HG02970 (cell line): ENCODE data around the gene MEX3C.

Experiments
- ATAC-seq: cut with Tn5 transposase; IDR thresholded peaks from one replicate; pipeline ENCODE4 v1.9.1; 2021; ENCODE audit warnings: mild to moderate bottlenecking, moderate library complexity, moderate number of reproducible peaks; ENCODE audit not compliant: unreplicated experiment, low FRiP score

The MEX3C gene

DNA sequence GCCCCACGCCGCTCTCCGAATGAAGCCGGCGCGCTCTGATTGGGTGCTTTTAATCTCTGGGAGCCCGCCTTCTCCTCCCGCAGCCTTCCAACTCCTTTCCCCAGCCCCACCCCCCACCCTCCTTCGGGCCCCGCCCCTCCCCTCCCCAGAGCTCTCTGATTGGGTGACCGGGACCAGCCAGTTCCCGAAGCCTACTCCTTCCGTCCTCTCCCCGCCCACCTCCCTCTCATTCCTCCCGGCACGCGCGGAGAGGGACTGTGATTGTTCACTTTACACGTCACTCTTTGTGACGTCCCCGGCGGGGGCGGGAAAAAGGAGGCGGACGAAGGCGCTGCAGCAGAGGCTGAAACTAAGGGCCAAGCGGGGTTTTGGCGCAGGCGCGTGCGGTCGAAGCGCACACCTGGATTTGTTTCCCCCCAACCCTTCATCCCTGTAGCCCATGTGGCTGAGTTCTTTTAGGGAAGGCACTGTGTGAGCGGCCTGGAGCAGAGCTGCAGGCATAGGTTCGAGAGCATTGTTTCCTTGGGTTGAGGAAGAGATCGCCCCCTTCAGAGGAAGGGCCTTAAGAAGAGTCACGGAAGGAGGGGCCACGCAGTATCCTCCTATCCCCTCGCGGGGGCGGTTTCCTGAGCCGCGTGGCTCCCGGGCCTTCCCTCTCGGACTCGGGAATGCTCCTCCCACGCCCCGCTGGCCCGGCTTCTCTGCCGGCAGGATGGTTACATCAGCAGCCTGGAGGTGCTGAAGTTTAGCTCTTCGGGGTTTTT lies at the start of gene MEX3C:
Gene MEX3C, minus strand, starts transcription at position 21 of the 764 bp plus-strand sequence. CDS start 361 bp downstream, outside the sequence.
- ATAC-seq: peak; percentile 78

DNA sequence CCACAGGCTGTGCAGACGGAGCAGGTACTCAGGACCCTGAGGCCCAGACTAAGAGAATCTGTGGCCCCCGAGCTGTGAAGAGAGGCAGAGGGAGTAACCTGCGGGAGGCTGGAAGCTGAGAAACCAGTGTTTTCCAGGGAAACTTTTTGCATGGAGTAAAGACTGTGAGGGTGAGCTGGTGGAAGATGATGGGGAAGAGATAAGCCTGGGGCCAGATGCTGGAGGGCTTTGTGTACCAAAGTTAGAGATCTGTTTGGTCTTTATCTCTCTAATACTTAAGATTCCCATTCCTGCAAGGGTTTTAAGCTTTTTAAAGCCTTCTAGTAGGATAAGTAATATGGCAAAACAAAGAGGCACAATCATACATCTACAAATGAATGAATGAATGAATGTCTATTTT lies 43.7 kb upstream of the MEX3C start:
- no peak for ATAC-seq

DNA sequence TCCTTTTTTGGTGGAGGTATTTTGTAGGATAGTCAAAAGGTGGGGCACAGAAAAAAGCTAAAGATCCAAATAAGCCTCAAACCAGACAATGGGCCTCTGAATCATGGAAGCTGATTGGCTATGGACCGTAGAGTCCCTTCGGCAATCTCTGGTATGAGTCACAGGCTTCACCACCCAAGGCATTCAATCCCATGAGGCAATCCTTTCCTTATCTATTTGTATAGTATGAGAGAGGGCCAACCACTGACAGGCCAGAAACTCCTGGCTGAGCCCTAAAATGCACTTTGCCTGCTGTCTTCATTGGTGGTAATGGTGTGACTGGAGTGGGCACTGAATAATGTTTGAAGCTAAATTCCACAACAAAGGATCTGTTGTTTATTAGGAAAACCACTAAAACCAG lies 38.7 kb upstream of the MEX3C start:
- ATAC-seq: no peak

DNA sequence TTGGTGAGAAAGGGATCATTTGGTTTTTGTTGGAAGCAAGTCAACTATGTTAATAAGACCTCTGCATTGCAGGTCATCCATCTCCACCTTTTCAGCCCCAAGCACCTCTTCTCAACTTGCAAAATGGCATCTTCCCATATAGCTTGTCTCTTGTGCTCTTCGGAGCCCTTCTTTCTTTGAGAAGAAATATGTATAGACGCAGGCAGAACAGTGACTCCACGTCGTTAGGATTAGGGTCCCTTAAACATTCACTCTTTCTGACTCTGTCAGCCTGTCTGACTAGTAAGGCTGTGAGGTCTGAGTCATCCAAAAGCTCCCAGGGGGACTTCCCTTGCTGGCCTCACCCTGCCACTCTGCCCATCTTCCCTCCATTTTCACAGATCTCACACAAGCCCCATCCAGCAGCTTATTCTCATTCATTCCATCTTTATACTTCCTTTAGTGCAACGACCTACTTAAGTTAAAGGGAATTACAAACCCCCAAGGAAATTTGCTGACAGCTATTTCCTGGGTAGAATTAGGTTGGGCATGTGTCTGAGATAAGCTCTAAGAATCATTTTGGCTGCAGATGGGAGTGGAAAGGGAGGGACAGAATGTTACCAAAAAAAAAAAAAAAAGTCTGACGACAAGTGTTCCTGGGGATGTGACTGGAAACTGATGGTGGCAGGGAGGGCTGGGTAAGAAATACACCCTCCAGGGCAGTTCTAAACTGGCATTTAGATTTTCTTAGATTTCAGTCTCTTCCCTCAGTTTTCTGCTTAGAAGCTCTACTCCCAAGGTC lies 37.7 kb upstream of the MEX3C start:
- ATAC-seq: no peak

DNA sequence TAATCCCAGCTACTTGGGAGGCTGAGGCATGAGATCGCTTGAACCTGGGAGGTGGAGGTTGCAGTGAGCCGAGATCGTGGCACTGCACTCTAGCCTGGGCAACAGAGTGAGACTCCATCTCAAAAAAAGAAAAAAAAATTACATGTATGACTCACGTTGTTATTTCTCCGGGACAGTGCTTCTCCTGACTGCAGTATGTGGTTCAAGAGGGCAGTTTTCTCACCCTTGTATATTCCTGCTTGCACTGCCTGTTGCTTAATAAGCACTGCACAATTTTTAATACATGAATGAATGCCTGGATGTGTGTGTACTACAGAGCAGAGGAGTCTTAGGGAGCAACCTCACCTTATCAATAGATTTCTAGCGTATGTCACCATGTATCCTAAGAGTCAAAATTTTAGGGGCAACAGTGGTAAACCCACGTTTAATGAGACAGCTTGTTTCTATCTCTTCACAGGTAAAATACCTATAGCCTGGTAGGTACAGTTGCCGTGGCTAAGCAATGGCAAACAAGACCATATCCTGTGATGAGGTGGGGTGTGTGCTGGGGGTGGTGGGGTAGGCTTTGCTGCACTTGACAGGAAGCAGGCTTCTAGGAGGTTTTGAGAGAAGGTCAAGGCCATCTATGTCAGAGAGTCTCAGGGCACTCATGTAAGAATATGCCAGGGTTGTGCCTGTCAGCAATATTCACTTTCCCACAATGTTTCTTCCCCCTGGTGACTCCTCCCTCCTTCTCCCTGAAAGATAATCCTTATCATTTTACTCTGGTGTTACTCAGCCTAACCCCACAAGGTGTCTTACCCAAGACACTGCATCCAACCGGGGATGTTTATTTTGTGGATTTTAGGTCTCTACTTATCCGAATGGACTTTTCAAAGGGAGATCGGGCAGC lies 36.9 kb upstream of the MEX3C start:
- ATAC-seq: no peak

DNA sequence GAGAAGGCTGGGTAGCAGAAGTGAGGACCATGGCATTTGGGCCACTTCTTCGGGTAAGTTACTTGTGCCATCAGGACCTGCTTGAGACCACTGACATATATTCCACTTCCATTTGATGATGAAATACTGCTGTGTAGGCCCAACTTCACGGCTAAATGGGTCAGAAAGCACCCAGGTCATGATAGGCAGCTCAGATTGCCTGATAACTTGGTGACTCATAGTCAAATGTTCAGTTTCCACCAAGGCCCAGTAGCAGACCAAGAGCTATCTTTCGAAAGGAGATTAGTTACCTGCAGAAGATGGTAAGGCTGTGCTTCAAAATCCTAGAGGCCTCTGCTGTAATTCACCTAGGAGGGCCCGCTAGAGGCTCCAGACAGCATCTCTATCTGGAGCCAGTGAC lies 31.8 kb upstream of the MEX3C start:
- no peak for ATAC-seq

DNA sequence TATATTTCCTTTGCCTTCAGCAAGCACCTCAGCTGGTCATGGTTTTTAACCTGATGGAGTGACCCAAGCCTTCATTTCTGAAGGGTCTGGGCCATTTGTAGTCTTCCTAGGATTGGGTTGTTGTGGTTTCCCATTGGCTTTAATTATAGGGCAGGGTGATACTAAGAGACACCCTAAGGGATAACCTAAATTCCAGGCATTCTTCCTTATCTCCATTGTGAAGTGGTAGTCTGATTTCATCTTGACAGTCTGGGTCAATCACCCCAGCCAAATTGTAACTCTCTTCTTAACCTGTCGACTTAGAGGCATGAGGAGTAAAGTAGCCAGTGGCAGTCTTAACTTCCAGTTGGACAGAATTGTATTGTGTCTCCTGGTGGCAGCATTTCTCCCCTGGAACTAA lies 30.2 kb upstream of the MEX3C start:
- no peak for ATAC-seq

DNA sequence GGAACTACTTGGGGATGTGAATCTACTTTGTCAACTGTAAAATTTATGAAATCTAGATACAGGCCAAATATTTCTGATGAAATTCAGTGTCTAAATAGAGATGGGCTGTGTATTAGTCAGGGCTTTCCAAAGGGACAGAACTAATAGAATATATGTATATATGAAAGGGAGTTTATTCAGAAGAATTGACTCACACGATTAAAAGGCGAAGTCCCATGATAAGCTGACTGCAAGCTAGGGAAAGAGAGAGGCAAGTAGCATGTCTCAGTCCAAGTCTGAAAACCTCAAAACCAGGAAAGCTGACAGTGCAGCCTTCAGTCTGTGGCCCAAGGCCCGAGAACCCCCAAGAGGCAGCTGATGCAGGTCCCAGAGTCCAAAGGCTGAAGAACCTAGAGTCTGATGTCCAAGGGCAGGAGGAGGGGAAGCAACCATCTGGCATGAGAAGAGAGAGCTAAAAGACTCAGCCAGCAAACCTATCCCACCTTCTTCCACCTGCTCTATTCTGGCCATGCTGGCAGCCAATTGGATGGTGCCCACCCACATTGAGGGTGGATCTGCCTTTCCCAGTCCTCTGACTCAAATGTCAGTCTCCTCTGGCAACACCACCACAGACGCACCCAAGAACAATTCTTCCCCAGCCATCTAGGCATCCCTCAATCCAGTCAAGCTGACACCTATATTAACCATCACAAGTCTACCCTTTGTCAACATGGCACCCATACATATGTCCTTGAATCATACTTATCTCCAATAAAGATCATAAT lies 29.3 kb upstream of the MEX3C start:
- no peak for ATAC-seq

DNA sequence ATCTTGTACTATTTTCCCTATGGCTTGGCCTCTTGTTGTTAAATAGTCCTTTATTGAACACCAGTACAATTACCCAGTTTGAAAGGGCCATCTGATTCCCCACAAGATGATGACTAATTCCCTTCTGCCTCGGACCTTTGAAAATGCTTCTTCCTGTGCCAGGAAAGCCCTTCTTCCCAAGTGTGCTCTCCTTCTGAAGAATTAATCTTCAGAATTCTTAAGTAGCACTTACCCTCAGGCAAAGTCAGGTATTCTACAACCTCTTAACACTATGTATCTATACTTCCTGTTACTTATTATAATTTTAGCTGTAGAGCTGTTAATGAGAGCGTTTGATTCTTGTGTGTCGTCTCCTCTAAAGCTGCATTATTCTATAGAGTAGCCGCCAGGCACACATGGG lies 28.6 kb upstream of the MEX3C start:
- ATAC-seq: no peak

DNA sequence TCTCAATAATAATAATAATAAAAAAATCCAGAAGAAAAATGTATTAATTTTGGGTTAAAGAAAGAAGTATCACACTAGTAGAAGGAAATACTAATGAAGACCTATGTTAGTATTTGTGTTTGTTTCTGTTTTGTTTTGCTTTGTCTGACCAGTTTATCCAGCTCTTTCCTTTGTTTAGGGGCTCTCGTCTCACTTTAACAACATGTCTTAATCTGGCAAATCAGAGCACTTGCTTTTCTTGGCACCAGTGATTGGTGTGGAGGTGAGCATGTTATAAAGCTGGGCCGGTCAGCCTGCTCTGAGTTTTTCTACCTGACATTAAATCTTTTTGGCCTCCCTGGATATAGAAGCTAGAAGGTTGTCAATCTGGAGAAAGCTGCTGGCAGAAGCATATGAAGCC lies 15.1 kb upstream of the MEX3C start:
- ATAC-seq: no peak

DNA sequence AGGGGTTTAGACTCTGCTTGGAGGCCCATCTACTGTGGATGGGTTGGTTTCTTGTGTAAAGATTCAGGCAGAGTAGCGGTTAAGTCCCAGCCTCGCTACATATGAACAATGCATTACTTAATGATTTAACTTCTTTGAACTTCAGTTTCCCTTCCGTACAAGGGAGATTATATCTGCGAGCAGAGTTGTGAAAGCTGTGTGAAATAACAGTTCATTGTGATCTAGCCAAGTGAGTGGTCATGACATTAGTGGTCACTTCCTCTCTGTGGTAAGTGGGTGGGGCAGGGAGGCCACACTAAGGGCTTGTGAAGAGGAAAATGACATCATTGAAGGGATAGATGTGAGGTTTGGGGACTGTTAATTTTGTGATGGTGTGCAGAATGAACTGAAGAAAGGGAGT lies 14.1 kb upstream of the MEX3C start:
- ATAC-seq: peak; percentile 77

DNA sequence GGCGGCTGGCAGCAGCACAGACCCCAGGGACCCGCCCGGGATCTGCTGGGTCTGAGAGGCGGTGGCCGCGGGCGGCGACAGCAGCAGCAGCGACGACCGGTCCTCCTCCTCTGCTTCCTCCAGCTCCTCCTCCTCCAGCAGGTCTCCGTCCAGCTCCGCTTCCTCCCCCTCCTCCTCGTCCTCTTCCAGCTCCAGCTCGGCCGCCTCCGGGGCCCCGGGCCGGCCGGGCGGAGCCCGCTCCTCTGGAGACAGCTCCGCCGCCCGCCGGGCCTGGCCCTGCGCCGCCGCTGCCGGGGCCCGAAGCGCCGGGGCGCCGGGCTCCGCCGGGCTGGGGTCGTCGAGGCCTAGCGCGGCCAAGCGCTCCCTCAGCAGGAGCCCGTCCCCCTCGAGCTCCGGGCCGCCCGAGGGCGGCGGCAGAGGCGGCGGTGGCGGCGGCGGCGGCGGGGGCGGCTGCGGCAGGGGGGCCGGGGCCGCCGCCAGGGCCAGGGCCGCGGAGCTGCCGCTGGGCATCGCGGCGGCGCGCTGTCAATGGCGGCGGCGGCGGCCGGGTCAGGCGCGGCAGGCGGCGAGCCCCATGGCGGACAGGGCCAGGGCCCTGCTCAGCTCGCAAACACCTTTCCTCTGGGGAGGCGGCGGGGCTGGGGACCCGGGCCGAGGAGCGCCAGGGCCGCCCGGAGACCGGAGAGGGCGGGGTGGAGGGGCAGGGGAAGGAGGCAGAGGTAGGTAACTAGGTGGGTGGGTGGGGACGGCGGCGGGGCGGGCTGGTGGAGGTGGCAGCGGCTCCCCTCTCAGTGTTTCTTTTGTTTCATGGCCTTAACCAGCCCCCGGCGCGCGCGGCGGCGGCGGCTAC lies 445 bp downstream of the MEX3C start:
- peak; percentile 8 for ATAC-seq

DNA sequence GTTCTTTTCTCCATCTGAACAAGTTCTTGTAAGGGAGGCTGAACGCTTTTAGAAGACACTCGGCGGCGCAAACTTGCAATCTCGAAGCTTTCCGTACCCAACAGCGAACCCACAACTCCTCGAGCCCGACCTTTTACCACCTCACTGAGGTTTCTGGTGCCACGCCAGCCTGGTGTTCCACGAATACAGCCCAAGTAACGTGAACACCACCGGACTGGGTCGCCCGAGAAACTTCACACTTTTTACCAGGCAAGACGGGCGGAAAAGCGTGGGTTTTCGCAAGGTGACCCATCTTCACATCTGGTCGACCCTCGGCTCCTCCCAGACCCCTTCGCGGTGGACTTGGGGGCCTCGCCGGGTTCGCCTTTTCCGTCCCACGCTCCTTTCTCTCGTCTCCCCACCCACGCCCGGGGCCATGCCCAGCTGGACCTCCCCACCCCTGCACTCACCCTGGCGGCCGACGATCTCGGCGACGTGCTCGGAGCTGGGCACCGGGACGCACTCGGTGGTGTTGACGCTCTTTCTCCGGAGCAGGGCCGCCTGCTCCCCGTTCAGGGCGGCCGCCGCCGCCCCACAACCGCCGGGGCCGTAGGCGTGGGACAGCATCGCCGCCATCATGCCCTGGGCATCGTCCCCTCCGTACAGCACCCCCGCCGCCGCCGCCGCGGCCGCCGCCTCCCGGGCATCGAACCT lies 1.2 kb downstream of the MEX3C start:
- ATAC-seq: no peak

DNA sequence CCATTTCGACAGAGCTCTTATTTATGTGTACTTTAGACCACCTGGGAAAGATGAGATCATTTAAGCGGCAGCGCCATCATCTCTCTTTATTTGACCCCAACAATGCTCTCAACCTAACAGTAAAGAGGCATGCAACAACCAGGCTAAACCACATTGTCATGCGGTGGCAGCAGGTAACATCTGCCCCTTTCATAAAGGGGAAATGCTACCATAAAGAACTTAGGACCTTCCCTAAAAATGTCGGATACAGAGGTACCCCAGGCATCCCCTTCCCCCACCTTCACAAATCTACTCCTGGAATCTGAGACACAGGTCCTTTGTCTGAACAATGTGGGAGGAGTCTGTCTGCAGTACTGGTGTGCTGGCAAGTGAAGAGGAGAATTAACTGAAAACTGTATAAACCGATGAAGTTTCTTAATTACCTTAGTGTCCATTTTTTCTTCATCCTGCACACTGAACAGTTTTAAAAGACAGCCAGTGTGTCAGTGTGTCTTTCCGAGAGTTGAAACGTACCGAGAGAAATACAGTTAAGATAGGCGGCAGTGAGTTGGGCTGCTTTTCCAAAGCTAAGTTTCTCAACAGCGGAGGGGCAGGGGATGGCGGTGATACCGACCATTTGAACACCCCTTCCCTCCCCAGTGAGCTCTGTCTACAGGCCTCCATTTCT lies 1.9 kb downstream of the MEX3C start:
- ATAC-seq: no peak

DNA sequence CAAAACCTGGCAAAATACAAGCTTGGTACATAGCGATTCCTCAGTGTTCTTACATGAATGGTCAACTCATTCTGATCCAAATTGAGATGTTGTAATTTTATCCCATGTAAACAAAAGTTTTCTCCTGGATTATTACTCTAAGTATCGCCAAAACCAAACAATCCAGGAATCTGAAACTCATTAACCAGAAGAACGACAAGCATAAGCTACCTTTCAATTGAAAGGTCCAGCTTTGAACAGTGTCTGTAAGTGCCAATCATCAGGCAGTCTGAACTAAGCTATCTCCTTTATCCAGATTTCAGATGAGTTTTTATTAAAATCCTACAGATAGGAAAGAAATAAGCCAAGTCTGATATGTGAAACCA lies 2.4 kb downstream of the MEX3C start:
- no peak for ATAC-seq

DNA sequence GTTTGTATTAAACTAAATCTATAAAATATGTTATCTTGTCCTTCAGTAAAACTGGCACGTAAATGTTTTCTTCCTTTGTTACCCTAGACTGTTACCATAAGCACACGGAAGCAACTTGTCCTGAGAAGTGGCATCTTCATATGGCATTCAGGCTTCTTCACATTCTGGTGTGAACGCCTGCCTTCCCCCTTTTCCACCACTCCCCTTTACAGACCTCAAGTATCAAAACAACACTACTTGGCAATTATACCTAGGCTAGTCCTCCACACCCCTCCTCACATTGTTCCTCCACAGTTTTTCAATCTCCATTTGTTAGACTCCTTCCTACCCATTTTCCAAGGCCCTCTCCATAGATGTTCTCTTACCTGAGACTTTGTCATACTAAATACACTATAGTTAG lies 2.9 kb downstream of the MEX3C start:
- ATAC-seq: no peak

DNA sequence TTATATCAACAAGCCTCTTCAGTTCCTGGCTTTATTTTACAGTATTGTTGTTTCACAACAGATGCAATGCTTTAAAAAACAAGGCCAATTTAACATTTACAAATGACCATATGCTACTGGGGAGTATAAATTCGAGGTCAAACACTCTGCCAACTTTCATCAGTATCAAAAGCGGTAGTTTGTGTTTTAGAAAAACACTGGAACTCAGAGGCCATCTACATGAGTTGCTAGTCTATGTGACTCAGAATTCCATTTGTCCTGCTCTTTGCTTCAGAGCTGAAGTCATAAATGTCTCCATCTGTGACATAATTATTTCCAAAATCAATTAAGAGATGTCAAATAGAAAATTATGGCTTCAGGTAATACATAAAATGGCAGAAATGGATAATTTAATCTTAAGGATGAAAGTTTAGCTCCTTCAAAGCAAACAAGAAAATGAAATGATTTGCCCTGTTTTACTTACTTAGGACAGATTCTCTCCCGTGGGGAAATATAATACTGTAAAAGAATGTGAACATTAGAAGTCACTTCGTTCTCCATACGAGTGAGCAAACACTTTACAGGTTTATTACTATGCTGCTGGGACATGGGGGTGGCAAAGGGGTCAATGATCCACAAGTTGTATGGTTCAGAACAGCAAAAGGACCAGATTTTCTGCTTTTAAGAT lies 3.7 kb downstream of the MEX3C start:
- no peak for ATAC-seq

DNA sequence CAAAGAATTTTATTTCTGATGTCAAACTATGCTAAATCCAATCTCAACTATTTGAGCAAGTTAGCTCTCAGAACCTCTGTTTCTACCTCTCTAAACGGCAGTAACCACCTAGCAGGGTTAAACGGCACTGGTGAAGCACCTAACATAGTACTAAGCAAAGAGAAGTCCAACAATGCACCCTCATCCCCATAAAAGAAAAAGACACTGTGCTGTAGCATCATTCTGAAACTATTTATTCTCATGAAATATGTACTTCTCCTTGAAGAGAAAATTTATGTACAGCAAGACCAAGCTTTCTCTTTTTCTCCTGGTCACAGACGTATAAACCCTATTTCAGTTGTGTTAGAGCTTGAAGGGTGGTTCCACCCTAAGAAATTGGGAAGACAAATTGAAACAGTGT lies 4.8 kb downstream of the MEX3C start:
- ATAC-seq: no peak
